Ovary (tissue), 9 donors: ENCODE data around the gene DDX54. TPM values are rescaled to one million over a fixed set of nuclear protein-coding genes. Genes with fewer than 3 reads are reported as not detected.
"Not testable (repeated sequence)": the region's sequence is repeated elsewhere in the genome, so short reads cannot be mapped to it uniquely, and the experiment has no call there.

ENCODE experiments used
- DNase-seq, 5 donors: peaks; one replicate each; pipeline ENCODE4 v3.0.0-alpha.2; 2019 to 2020
- H3K27ac ChIP-seq, 2 donors: fragments of 200-600 bp; one replicate each; pipeline versions ENCODE4 v1.5.1 to v1.8.0; 2019 to 2022
- H3K27me3 ChIP-seq: fragments of 200-600 bp; one replicate; pipeline ENCODE4 v1.8.0; 2022
- H3K36me3 ChIP-seq: fragments of 200-600 bp; sonication (generic); one replicate; pipeline ENCODE4 v1.5.1; 2019
- H3K4me1 ChIP-seq: one replicate; pipeline ENCODE4 v1.8.1; 2013; ENCODE audit warnings: mild to moderate bottlenecking, moderate library complexity; ENCODE audit not compliant: insufficient read depth
- H3K4me3 ChIP-seq: fragments of 200-600 bp; sonication (generic); one replicate; pipeline ENCODE4 v1.5.1; 2017
- H3K9me3 ChIP-seq, 2 donors: fragments of 200-600 bp in 1 of 2; sonication (generic) in 1 of 2; one replicate each; pipeline versions ENCODE4 v1.5.1 to v1.8.1; 2013 to 2019; ENCODE audit warnings: mild to moderate bottlenecking in 1 of 2, moderate library complexity in 1 of 2
- CTCF ChIP-seq, 3 donors: fragments of 450-650 bp in 2 of 3; fragments of 200-600 bp in 1 of 3; IDR thresholded peaks; one replicate each; pipeline versions ENCODE4 v1.5.1 to v1.8.0; 2016 to 2022; ENCODE audit warnings: antibody characterized with exemption in 3 of 3, mild to moderate bottlenecking in 1 of 3
- EP300 ChIP-seq: sonication (generic); formaldehyde crosslinking; IDR thresholded peaks from one replicate; pipeline ENCODE4 v1.6.1; 2017; ENCODE audit warnings: antibody characterized with exemption
- POLR2A ChIP-seq: fragments of 450-650 bp; IDR thresholded peaks from one replicate; pipeline ENCODE4 v1.6.1; 2017; ENCODE audit warnings: antibody characterized with exemption, mild to moderate bottlenecking, moderate library complexity
- WGBS, 3 donors: extraction: QIAGEN DNeasy Blood & Tissue Kit in 1 of 3; methylation state at CpG; one replicate each; pipeline versions ENCODE4 v1.1.5 to v1.1.7; 2013 to 2017; 5-methylcytosine and 5-hydroxymethylcytosine counted together
- intact Hi-C, 4 donors: fragments of 100-400 bp; cut with DNase I; formaldehyde crosslinking; loops; one replicate each; pipeline versions ENCODE4 v1.11.0 to v1.15.1; 2022 to 2023
- polyA plus RNA-seq, 2 donors: library from polyadenylated mRNA; stranded (reverse); fragments of 200-250 nt in 1 of 2; fragments of 350-450 nt in 1 of 2; fragmentation: Illumina TruSeq in 1 of 2; extraction: RNeasy Lipid Tissue Mini Kit (QIAGEN cat#74804) in 1 of 2; gene quantifications; one replicate each; pipeline ENCODE4 v1.2.3, GENCODE V29; 2013 to 2014
- total RNA-seq, 7 donors: library from RNA; depleted of rRNA in 2 of 7; stranded (reverse); fragments of >200 nt in 2 of 7; fragmentation: NEBNext Ultra II Directional in 3 of 7; extraction: Animal tissue kit (Norgen Biotek cat#: 25700) in 3 of 7; gene quantifications; one replicate each; pipeline versions ENCODE4 v1.1.0 to v1.2.4, GENCODE V29; 2016 to 2023
- donor health status: DM: no; HTN: no; CAD: no; lungs with moderate emphysema.
- donor health status: DM: no; HTN: no; CAD: no.
- donor health status: Bipolar disorder and iron deficiency.
- donor health status: DM: yes; HTN: yes; CAD: no.
- donor health status: DM: no; HTN: no; CAD: no.
- donor health status: DM: yes; HTN: yes; CAD: no.

DDX54 gene
- total and polyA plus RNA-seq, 9 donors = 10.8 to 77.5 (median 59.4) TPM

GRCh38 chr12:113143959-113144358, 41.3 kb downstream of the DDX54 start:
- Histone ChIP-seq H3K27me3 (no peaks in the 10 kb centered on the region), H3K9me3 (no peaks in the 10 kb centered on the region), H3K27ac (no peak overlapping the region), H3K4me1 (no peaks in the 10 kb centered on the region), H3K4me3 (no peak overlapping the region), H3K36me3 (no peaks in the 10 kb centered on the region)
- WGBS, 3 donors = 84 to 89% (median 87%) methylated on average over 8 of the region's 8 CpGs
- intact Hi-C loops = no loop called here
- TF ChIP-seq EP300 = no peak
- no peak for TF ChIP-seq CTCF (IDR thresholded peaks at IDR 0.05)
- no peak for TF ChIP-seq POLR2A
- DNase-seq = no peak

- Histone ChIP-seq H3K36me3 (no peaks in the 10 kb centered on the region), H3K27me3 (no peaks in the 10 kb centered on the region), H3K4me3 (no peak overlapping the region), H3K4me1 (no peaks in the 10 kb centered on the region), H3K27ac (no peak overlapping the region), H3K9me3 (no peaks in the 10 kb centered on the region)
- intact Hi-C loops = no loop called here
- TF ChIP-seq CTCF (IDR thresholded peaks at IDR 0.05) = no peak
- TF ChIP-seq EP300 = no peak
- TF ChIP-seq POLR2A = no peak
- no peak for DNase-seq
- whole genome bisulfite sequencing, 3 donors = 81 to 86% (median 86%) methylated on average over 5 of the region's 5 CpGs
These were observed 42.4 kb downstream of the DDX54 start for GRCh38 chr12:113142886-113143332.

GRCh38 chr12:113142173-113142885, 42.9 kb downstream of the DDX54 start:
- no peak for TF ChIP-seq EP300
- TF ChIP-seq CTCF (IDR thresholded peaks at IDR 0.05) = no peak
- TF ChIP-seq POLR2A = no peak
- Histone ChIP-seq H3K9me3 (no peaks in the 10 kb centered on the region), H3K4me3 (no peak overlapping the region), H3K36me3 (no peaks in the 10 kb centered on the region), H3K4me1 (no peaks in the 10 kb centered on the region), H3K27me3 (no peaks in the 10 kb centered on the region), H3K27ac (no peak overlapping the region)
- WGBS, 3 donors = 57 to 70% (median 62%) methylated on average over 17 of the region's 17 CpGs
- DNase-seq = no peak
- intact Hi-C loops = no loop called here

GRCh38 chr12:113141716-113142115, 43.6 kb downstream of the DDX54 start:
- H3K27me3 ChIP-seq, H3K9me3 ChIP-seq, H3K4me3 ChIP-seq, intact Hi-C loops, H3K27ac ChIP-seq, H3K4me1 ChIP-seq, H3K36me3 ChIP-seq, DNase-seq: not testable (repeated sequence)
- WGBS, 3 donors = 75 to 81% (median 80%) methylated on average over 3 of the region's 3 CpGs

- H3K27me3 ChIP-seq = no peaks in the 10 kb centered on the region
- no peak for TF ChIP-seq POLR2A
- no peak for TF ChIP-seq CTCF (IDR thresholded peaks at IDR 0.05)
- TF ChIP-seq EP300 = no peak
- H3K4me3 ChIP-seq = no peak overlapping the region
- H3K4me1 ChIP-seq = no peaks in the 10 kb centered on the region
- no peaks in the 10 kb centered on the region for H3K36me3 ChIP-seq
- 74 to 86% (median 77%) methylated on average over 7 of the region's 7 CpGs for WGBS, 3 donors
- no peaks in the 10 kb centered on the region for H3K9me3 ChIP-seq
- intact Hi-C loops = no loop called here
- DNase-seq = no peak
- H3K27ac ChIP-seq = no peak overlapping the region
These were observed 44.6 kb downstream of the DDX54 start for GRCh38 chr12:113140706-113141105.
